HepG2 (cell line): ENCODE results near the gene SCN7A. TPM values are rescaled to one million over a fixed set of nuclear protein-coding genes. Genes with fewer than 3 reads are reported as not detected.

Experiments
- BRCA1 ChIP-seq: sonication (generic); formaldehyde crosslinking; IDR thresholded peaks from 2 replicates; pipeline ENCODE4 v1.4.0; 2020; ENCODE audit warnings: missing genetic modification reagents
- CHD4 ChIP-seq: fragments of 200-600 bp; sonication (generic); IDR thresholded peaks from 2 replicates; pipeline ENCODE4 v1.7.0; 2017; ENCODE audit warnings: mild to moderate bottlenecking, low read length, borderline replicate concordance
- DBP ChIP-seq: sonication (generic); formaldehyde crosslinking; IDR thresholded peaks from 2 replicates; pipeline ENCODE4 v1.4.0; 2020; ENCODE audit warnings: missing genetic modification reagents; ENCODE audit errors: not compliant biosample characterization
- DMTF1 ChIP-seq: sonication (generic); formaldehyde crosslinking; IDR thresholded peaks from 2 replicates; pipeline ENCODE4 v1.4.0; 2020; ENCODE audit warnings: mild to moderate bottlenecking, missing genetic modification reagents
- FIP1L1 ChIP-seq: fragments of 200-400 bp; formaldehyde crosslinking; IDR thresholded peaks from 2 replicates; pipeline ENCODE4 v1.6.1; 2018; ENCODE audit warnings: low read depth, mild to moderate bottlenecking, low read length, moderate library complexity, borderline replicate concordance; ENCODE audit not compliant: insufficient read depth
- HDAC1 ChIP-seq: sonication (generic); formaldehyde crosslinking; IDR thresholded peaks from 2 replicates; pipeline ENCODE4 v1.5.1; 2020; ENCODE audit warnings: mild to moderate bottlenecking, missing genetic modification reagents
- HDAC2 ChIP-seq: sonication (generic); formaldehyde crosslinking; IDR thresholded peaks from 2 replicates; pipeline ENCODE4 v1.4.0; 2020; ENCODE audit warnings: missing genetic modification reagents
- KAT7 ChIP-seq: IDR thresholded peaks from 2 replicates; pipeline ENCODE4 v1.6.1; 2018; ENCODE audit warnings: borderline replicate concordance, missing compliant biosample characterization
- MTA3 ChIP-seq: sonication (generic); formaldehyde crosslinking; IDR thresholded peaks from 2 replicates; pipeline ENCODE4 v1.4.0; 2020; ENCODE audit warnings: missing genetic modification reagents
- NKX3-1 ChIP-seq: sonication (generic); formaldehyde crosslinking; IDR thresholded peaks from 2 replicates; pipeline ENCODE4 v1.5.0; 2020; ENCODE audit warnings: missing genetic modification reagents
- ONECUT2 ChIP-seq: sonication (generic); formaldehyde crosslinking; IDR thresholded peaks from 2 replicates; pipeline ENCODE4 v1.4.0; 2020; ENCODE audit warnings: missing genetic modification reagents
- SNAPC4 ChIP-seq: sonication (generic); formaldehyde crosslinking; IDR thresholded peaks from 2 replicates; pipeline ENCODE4 v1.4.0; 2020; ENCODE audit warnings: mild to moderate bottlenecking, missing genetic modification reagents
- YEATS4 ChIP-seq: sonication (generic); formaldehyde crosslinking; IDR thresholded peaks from 2 replicates; pipeline ENCODE4 v1.4.0; 2020; ENCODE audit warnings: missing genetic modification reagents, borderline replicate concordance
- ZNF205 ChIP-seq: IDR thresholded peaks from 2 replicates; pipeline ENCODE4 v1.6.1; 2018; ENCODE audit warnings: missing biosample characterization, missing genetic modification reagents
- ZNF766 ChIP-seq: sonication (generic); formaldehyde crosslinking; IDR thresholded peaks from 2 replicates; pipeline ENCODE4 v1.5.0; 2020; ENCODE audit warnings: missing genetic modification reagents, borderline replicate concordance
- polyA plus RNA-seq, 8 experiments: library from polyadenylated mRNA; depleted of rRNA in 3 of 8; stranded (reverse) in 7 of 8; unstranded in 1 of 8; fragments of >200 nt; fragmentation: Illumina TruSeq in 4 of 8; extraction: Trizol in 4 of 8; gene quantifications; 2 replicates each; pipeline versions ENCODE4 v1.2.1 to v1.2.3, GENCODE V29; 2011 to 2016; ENCODE audit warnings: low read depth in 4 of 8, missing spikeins in 1 of 8, mixed read lengths in 1 of 8; ENCODE audit not compliant: insufficient read depth in 1 of 8
- total RNA-seq, 5 experiments: library from RNA; depleted of rRNA; stranded (reverse); fragments of >200 nt; fragmentation: Illumina TruSeq; extraction: Trizol; gene quantifications; 2 replicates each; pipeline ENCODE4 v1.2.3, GENCODE V29; 2016; ENCODE audit warnings: low read depth in 1 of 5
- TF ChIP-seq, protein P1 (sequence below), 2 experiments: sonication (generic) in 1 of 2; formaldehyde crosslinking in 1 of 2; IDR thresholded peaks; 2 replicates each; pipeline versions ENCODE4 v1.4.0 to v1.6.1; 2018 to 2020; ENCODE audit warnings: missing genetic modification reagents in 2 of 2, borderline replicate concordance in 1 of 2, low read depth in 1 of 2, mild to moderate bottlenecking in 1 of 2, missing biosample characterization in 1 of 2

The SCN7A gene
- total and polyA plus RNA-seq, 2 of the 13 experiments (the other 11 are each of a cell fraction or from before 2014, with no cell fraction given): 0.01 TPM; not detected in 1

GRCh38 chr2:166361351-166362153, 132.5 kb downstream of the SCN7A start (continued):
- TF ChIP-seq SNAPC4 (CRISPR knock-in tag) (no peak), BRCA1 (CRISPR knock-in tag) (no peak), DBP (CRISPR knock-in tag) (no peak), ZNF766 (CRISPR knock-in tag) (no peak), HDAC2 (peak; percentile 57; the same call in 1 of the 2 replicates), CHD4 (no peak), YEATS4 (CRISPR knock-in tag) (no peak), DMTF1 (CRISPR knock-in tag) (no peak), MTA3 (no peak), KAT7 (CRISPR knock-in tag) (no peak), ONECUT2 (CRISPR knock-in tag) (no peak), ZNF205 (CRISPR knock-in tag) (0 out of 2 replicates have a peak, but pooled peaks have one; percentile 57), HDAC1 (CRISPR knock-in tag) (no peak), NKX3-1 (CRISPR knock-in tag) (no peak), FIP1L1 (no peak)
- TF ChIP-seq, protein P1, sequence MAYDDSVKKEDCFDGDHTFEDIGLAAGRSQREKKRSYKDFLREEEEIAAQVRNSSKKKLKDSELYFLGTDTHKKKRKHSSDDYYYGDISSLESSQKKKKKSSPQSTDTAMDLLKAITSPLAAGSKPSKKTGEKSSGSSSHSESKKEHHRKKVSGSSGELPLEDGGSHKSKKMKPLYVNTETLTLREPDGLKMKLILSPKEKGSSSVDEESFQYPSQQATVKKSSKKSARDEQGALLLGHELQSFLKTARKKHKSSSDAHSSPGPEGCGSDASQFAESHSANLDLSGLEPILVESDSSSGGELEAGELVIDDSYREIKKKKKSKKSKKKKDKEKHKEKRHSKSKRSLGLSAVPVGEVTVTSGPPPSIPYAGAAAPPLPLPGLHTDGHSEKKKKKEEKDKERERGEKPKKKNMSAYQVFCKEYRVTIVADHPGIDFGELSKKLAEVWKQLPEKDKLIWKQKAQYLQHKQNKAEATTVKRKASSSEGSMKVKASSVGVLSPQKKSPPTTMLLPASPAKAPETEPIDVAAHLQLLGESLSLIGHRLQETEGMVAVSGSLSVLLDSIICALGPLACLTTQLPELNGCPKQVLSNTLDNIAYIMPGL (CRISPR knock-in tag; IDR thresholded peaks at IDR 0.05; ENCODE audit: borderline replicate concordance in 1 of 2, low read depth in 1 of 2): peak; percentile 33 to 83; a peak in 3 of 4 replicates
